OCI-LY1 (cell line): ENCODE results near the gene DNMT3A.

Experiments used
- EZH2 ChIP-seq: fragments of 200-600 bp; sonication (generic), shearing (Covaris generic); IDR thresholded peaks from 2 replicates; pipeline ENCODE4 v1.8.0; 2017; ENCODE audit warnings: borderline replicate concordance, mixed run types, mild to moderate bottlenecking, antibody characterized with exemption, low read length, moderate library complexity, mixed read lengths
- TF ChIP-seq, protein P1 (sequence below): fragments of 200-600 bp; sonication (generic), shearing (Covaris generic); IDR thresholded peaks from 2 replicates; pipeline ENCODE4 v1.5.1; 2017; ENCODE audit warnings: mild to moderate bottlenecking, antibody characterized with exemption, low read length, moderate library complexity, mixed read lengths

DNA sequence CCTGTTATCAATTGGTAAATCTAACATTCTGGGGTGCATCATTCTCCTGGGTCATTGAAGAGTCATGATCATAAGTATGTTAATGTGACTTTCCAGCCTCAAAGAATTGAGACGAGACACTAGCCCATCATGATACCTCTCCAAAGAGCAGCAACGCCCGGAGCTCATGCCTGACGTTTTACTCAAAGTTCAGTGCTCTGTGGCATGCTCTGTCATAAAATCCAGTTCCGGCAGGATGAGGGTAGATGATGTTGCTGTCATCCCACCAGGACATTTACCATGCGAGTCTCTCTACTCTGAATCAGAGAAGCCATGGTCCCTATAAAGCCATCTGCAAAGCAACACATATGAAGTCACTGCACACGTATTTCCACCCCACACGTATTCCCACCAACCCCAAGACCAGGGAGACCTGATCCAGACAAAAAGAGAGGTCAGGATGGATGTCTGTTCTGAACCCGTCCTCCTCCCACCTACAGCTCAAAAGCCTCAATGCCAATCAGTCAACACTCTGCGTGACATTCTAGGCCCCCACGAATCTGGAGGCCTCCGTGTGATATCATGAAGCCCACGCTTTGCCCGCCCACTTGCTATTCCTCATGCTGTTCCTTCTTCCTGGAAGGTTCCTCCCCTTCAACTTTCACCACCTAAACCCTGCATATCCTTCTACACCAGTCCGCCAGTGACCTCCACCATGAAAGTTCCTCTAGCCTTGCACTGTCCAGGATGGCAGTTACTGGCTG is 85.8 kb downstream of the DNMT3A start:
- TF ChIP-seq, protein P1, sequence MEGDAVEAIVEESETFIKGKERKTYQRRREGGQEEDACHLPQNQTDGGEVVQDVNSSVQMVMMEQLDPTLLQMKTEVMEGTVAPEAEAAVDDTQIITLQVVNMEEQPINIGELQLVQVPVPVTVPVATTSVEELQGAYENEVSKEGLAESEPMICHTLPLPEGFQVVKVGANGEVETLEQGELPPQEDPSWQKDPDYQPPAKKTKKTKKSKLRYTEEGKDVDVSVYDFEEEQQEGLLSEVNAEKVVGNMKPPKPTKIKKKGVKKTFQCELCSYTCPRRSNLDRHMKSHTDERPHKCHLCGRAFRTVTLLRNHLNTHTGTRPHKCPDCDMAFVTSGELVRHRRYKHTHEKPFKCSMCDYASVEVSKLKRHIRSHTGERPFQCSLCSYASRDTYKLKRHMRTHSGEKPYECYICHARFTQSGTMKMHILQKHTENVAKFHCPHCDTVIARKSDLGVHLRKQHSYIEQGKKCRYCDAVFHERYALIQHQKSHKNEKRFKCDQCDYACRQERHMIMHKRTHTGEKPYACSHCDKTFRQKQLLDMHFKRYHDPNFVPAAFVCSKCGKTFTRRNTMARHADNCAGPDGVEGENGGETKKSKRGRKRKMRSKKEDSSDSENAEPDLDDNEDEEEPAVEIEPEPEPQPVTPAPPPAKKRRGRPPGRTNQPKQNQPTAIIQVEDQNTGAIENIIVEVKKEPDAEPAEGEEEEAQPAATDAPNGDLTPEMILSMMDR, result no peak
- TF ChIP-seq EZH2, result no peak
